ENCODE data around the gene KCNH3.

DNA sequence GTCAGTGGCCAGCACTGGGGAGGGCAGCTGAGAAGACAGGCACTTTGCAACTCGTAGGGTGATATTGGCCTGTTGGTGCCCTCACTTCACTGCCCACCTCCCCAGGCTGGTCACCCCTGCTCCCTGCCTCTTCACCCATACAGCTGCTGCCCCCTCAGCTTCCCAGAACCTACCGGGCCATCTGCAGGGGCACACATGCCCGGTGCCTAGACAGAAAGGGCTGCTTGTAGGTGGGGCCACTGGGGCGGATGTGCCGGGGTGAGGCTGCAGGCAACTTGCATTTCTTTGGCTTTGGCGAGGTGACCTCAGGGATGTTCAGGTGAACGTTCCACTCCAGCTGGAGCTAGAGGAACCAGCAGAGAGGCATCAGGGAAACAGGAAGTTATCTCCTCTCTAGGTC, 49.5 kb downstream of the KCNH3 start:
- TF ChIP-seq, protein P1, sequence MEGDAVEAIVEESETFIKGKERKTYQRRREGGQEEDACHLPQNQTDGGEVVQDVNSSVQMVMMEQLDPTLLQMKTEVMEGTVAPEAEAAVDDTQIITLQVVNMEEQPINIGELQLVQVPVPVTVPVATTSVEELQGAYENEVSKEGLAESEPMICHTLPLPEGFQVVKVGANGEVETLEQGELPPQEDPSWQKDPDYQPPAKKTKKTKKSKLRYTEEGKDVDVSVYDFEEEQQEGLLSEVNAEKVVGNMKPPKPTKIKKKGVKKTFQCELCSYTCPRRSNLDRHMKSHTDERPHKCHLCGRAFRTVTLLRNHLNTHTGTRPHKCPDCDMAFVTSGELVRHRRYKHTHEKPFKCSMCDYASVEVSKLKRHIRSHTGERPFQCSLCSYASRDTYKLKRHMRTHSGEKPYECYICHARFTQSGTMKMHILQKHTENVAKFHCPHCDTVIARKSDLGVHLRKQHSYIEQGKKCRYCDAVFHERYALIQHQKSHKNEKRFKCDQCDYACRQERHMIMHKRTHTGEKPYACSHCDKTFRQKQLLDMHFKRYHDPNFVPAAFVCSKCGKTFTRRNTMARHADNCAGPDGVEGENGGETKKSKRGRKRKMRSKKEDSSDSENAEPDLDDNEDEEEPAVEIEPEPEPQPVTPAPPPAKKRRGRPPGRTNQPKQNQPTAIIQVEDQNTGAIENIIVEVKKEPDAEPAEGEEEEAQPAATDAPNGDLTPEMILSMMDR (conservative IDR thresholded peaks at IDR 0.05 in 1 of 2, IDR thresholded peaks at IDR 0.05 in 1 of 2; ENCODE audit: extremely low read depth in 1 of 2, insufficient read depth in 1 of 2, low read depth in 1 of 2, low read length in 2 of 2): no peak
- TF ChIP-seq EZH2 (IDR thresholded peaks at IDR 0.05; ENCODE audit: borderline replicate concordance, low read length): no peak
